Measurements from ENCODE around the gene SIL1. TPM values are rescaled to one million over a fixed set of nuclear protein-coding genes. Genes with fewer than 3 reads are reported as not detected.

SIL1 gene
- total and polyA plus RNA-seq, 9 of the 15 experiments (the other 6 are each of a cell fraction or from before 2014, with no cell fraction given), result 1.3 to 30.5 (median 18.1) TPM

DNA sequence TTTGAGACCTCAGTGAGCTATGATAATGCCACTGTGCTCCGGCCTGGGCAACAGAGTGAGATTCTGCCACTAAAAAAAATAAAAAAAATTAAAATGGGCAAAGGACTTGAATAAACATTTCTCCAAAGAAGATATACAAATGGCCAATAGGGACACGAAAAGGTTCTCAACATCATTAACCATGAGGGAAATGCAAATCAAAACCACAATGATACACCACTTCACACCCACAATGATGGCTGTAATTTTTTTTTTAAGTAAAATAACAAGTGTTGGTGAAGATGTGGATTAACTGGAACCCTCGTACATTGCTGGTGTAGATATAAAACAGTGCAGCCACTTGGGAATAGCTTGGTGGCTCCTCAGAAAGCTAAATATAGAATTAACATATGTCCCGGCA is 68.0 kb downstream of the SIL1 start (continued):
- TF ChIP-seq, protein P1, sequence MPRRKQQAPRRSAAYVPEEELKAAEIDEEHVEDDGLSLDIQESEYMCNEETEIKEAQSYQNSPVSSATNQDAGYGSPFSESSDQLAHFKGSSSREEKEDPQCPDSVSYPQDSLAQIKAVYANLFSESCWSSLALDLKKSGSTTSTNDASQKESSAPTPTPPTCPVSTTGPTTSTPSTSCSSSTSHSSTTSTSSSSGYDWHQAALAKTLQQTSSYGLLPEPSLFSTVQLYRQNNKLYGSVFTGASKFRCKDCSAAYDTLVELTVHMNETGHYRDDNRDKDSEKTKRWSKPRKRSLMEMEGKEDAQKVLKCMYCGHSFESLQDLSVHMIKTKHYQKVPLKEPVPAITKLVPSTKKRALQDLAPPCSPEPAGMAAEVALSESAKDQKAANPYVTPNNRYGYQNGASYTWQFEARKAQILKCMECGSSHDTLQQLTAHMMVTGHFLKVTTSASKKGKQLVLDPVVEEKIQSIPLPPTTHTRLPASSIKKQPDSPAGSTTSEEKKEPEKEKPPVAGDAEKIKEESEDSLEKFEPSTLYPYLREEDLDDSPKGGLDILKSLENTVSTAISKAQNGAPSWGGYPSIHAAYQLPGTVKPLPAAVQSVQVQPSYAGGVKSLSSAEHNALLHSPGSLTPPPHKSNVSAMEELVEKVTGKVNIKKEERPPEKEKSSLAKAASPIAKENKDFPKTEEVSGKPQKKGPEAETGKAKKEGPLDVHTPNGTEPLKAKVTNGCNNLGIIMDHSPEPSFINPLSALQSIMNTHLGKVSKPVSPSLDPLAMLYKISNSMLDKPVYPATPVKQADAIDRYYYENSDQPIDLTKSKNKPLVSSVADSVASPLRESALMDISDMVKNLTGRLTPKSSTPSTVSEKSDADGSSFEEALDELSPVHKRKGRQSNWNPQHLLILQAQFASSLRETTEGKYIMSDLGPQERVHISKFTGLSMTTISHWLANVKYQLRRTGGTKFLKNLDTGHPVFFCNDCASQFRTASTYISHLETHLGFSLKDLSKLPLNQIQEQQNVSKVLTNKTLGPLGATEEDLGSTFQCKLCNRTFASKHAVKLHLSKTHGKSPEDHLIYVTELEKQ (CRISPR knock-in tag; IDR thresholded peaks at IDR 0.05), result no peak
- no peak for TF ChIP-seq TAF1 (IDR thresholded peaks at IDR 0.05; ENCODE audit: control insufficient read depth, extremely low read depth, insufficient read depth, low read length, severe bottlenecking)
- no peak for TF ChIP-seq POLR3A (IDR thresholded peaks at IDR 0.05; ENCODE audit: borderline replicate concordance, extremely low read depth, insufficient read depth, insufficient read length)
- no peak for TF ChIP-seq XRCC3 (IDR thresholded peaks at IDR 0.05)
- TF ChIP-seq, protein P2, sequence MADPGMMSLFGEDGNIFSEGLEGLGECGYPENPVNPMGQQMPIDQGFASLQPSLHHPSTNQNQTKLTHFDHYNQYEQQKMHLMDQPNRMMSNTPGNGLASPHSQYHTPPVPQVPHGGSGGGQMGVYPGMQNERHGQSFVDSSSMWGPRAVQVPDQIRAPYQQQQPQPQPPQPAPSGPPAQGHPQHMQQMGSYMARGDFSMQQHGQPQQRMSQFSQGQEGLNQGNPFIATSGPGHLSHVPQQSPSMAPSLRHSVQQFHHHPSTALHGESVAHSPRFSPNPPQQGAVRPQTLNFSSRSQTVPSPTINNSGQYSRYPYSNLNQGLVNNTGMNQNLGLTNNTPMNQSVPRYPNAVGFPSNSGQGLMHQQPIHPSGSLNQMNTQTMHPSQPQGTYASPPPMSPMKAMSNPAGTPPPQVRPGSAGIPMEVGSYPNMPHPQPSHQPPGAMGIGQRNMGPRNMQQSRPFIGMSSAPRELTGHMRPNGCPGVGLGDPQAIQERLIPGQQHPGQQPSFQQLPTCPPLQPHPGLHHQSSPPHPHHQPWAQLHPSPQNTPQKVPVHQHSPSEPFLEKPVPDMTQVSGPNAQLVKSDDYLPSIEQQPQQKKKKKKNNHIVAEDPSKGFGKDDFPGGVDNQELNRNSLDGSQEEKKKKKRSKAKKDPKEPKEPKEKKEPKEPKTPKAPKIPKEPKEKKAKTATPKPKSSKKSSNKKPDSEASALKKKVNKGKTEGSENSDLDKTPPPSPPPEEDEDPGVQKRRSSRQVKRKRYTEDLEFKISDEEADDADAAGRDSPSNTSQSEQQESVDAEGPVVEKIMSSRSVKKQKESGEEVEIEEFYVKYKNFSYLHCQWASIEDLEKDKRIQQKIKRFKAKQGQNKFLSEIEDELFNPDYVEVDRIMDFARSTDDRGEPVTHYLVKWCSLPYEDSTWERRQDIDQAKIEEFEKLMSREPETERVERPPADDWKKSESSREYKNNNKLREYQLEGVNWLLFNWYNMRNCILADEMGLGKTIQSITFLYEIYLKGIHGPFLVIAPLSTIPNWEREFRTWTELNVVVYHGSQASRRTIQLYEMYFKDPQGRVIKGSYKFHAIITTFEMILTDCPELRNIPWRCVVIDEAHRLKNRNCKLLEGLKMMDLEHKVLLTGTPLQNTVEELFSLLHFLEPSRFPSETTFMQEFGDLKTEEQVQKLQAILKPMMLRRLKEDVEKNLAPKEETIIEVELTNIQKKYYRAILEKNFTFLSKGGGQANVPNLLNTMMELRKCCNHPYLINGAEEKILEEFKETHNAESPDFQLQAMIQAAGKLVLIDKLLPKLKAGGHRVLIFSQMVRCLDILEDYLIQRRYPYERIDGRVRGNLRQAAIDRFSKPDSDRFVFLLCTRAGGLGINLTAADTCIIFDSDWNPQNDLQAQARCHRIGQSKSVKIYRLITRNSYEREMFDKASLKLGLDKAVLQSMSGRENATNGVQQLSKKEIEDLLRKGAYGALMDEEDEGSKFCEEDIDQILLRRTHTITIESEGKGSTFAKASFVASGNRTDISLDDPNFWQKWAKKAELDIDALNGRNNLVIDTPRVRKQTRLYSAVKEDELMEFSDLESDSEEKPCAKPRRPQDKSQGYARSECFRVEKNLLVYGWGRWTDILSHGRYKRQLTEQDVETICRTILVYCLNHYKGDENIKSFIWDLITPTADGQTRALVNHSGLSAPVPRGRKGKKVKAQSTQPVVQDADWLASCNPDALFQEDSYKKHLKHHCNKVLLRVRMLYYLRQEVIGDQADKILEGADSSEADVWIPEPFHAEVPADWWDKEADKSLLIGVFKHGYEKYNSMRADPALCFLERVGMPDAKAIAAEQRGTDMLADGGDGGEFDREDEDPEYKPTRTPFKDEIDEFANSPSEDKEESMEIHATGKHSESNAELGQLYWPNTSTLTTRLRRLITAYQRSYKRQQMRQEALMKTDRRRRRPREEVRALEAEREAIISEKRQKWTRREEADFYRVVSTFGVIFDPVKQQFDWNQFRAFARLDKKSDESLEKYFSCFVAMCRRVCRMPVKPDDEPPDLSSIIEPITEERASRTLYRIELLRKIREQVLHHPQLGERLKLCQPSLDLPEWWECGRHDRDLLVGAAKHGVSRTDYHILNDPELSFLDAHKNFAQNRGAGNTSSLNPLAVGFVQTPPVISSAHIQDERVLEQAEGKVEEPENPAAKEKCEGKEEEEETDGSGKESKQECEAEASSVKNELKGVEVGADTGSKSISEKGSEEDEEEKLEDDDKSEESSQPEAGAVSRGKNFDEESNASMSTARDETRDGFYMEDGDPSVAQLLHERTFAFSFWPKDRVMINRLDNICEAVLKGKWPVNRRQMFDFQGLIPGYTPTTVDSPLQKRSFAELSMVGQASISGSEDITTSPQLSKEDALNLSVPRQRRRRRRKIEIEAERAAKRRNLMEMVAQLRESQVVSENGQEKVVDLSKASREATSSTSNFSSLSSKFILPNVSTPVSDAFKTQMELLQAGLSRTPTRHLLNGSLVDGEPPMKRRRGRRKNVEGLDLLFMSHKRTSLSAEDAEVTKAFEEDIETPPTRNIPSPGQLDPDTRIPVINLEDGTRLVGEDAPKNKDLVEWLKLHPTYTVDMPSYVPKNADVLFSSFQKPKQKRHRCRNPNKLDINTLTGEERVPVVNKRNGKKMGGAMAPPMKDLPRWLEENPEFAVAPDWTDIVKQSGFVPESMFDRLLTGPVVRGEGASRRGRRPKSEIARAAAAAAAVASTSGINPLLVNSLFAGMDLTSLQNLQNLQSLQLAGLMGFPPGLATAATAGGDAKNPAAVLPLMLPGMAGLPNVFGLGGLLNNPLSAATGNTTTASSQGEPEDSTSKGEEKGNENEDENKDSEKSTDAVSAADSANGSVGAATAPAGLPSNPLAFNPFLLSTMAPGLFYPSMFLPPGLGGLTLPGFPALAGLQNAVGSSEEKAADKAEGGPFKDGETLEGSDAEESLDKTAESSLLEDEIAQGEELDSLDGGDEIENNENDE (IDR thresholded peaks at IDR 0.05; ENCODE audit: low read depth, low read length), result no peak
- TF ChIP-seq SIX5 (IDR thresholded peaks at IDR 0.05; ENCODE audit: borderline replicate concordance in 1 of 2, insufficient read depth in 1 of 2, low read depth in 1 of 2, low read length in 2 of 2), result no peak
- TF ChIP-seq RBM17 (IDR thresholded peaks at IDR 0.05; ENCODE audit: borderline replicate concordance, low read depth, low read length), result no peak
- TF ChIP-seq THRAP3 (IDR thresholded peaks at IDR 0.05; ENCODE audit: borderline replicate concordance), result no peak
